Kidney (tissue), 22 donors: Measurements from ENCODE around the gene PRRG2. TPM values are rescaled to one million over a fixed set of nuclear protein-coding genes. Genes with fewer than 3 reads are reported as not detected.
A peak's percentile ranks its signal among the peaks of the same experiment; 100 is the strongest.

Source experiments
- DNase-seq, 5 donors: peaks; one replicate each; pipeline ENCODE4 v3.0.0-alpha.2; 2013 to 2020
- FAIRE-seq: peaks from 2 replicates; lab custom pipeline; 2012; peaks lifted over from hg19 to GRCh38; lab: Jason Lieb, UNC
- H3K27ac ChIP-seq, 2 donors: one replicate each; pipeline ENCODE4 v1.7.0; 2013; ENCODE audit warnings: low read depth in 2 of 2, low read length in 2 of 2, inconsistent platforms in 1 of 2
- H3K27me3 ChIP-seq: one replicate; pipeline ENCODE4 v1.7.1; 2013; ENCODE audit warnings: low read length, inconsistent platforms; ENCODE audit not compliant: control insufficient read depth, insufficient read depth
- H3K36me3 ChIP-seq, 3 donors: one replicate each; pipeline versions ENCODE4 v1.7.0 to v1.7.1; 2013; ENCODE audit warnings: low read length in 3 of 3, control low read depth in 1 of 3, inconsistent platforms in 1 of 3; ENCODE audit not compliant: insufficient read depth in 3 of 3, control insufficient read depth in 2 of 3
- H3K4me1 ChIP-seq, 3 donors: one replicate each; pipeline versions ENCODE4 v1.7.0 to v1.7.1; 2013; ENCODE audit warnings: low read length in 3 of 3, inconsistent platforms in 1 of 3, low read depth in 1 of 3; ENCODE audit not compliant: control insufficient read depth in 2 of 3, insufficient read depth in 2 of 3
- H3K4me3 ChIP-seq, 3 donors: one replicate each; pipeline versions ENCODE4 v1.7.0 to v1.8.1; 2013; ENCODE audit warnings: low read length in 3 of 3, control low read depth in 1 of 3, inconsistent platforms in 1 of 3
- H3K9ac ChIP-seq, 3 donors: one replicate each; pipeline versions ENCODE4 v1.7.0 to v1.7.1; 2013; ENCODE audit warnings: low read length in 3 of 3, control low read depth in 1 of 3, inconsistent platforms in 1 of 3
- H3K9me3 ChIP-seq, 3 donors: one replicate each; pipeline versions ENCODE4 v1.7.0 to v1.7.1; 2013; ENCODE audit warnings: low read length in 3 of 3, control low read depth in 1 of 3, inconsistent platforms in 1 of 3; ENCODE audit not compliant: control insufficient read depth in 2 of 3, insufficient read depth in 1 of 3
- CTCF ChIP-seq: IDR thresholded peaks from 3 replicates; pipeline ENCODE4 v1.5.1; 2012; ENCODE audit warnings: mild to moderate bottlenecking, moderate library complexity, borderline replicate concordance; ENCODE audit not compliant: insufficient read depth; ENCODE audit errors: extremely low read depth
- intact Hi-C: fragments of 100-400 bp; cut with DNase I; formaldehyde crosslinking; loops from one replicate; pipeline ENCODE4 v1.11.1; 2022
- long read RNA-seq, 10 donors: library from polyadenylated mRNA in 1 of 10; unstranded in 1 of 10; transcript quantifications; one replicate each; pipeline ENCODE4 v2.0.0 and lab custom pipeline, GENCODE V29; 2021 to 2026
- polyA plus RNA-seq: library from polyadenylated mRNA; stranded (reverse); fragments of 350-450 nt; fragmentation: Illumina TruSeq; extraction: RNeasy Lipid Tissue Mini Kit (QIAGEN cat#74804); gene quantifications from one replicate; pipeline ENCODE4 v1.2.3, GENCODE V29; 2014; ENCODE audit warnings: low read depth, low replicate concordance; ENCODE audit not compliant: insufficient read depth
- total RNA-seq: library from RNA; stranded (reverse); fragmentation: NEBNext Ultra II Directional; extraction: Animal tissue kit (Norgen Biotek cat#: 25700); gene quantifications from one replicate; pipeline ENCODE4 v1.2.1, GENCODE V29; 2021
- donor health status: control.
- donor health status: control.
- donor health status: control.
- donor health status: control.
- donor health status: control.
- donor health status: DM: yes; HTN: yes; CAD: no.
- donor health status: Normal renal cell carcinoma (clear cell type).

PRRG2 gene
- total RNA-seq (14.9 TPM), polyA plus RNA-seq (17.6 TPM)
- long read RNA-seq, donor 1, result 0 reads
- long read RNA-seq, donor 2, transcript PRRG2-201 (7 exons, 1,404 nt), result major isoform, 5 of 5 reads
- long read RNA-seq, donor 2, partial matches to known transcripts, result 0 of 5 reads
- long read RNA-seq, donor 2, other reads (novel, unspliced or antisense), result 0 of 5 reads
- long read RNA-seq, donor 3, partial matches to known transcripts, result 0 of 2 reads
- long read RNA-seq, donor 3, other reads (novel, unspliced or antisense), result 0 of 2 reads
- long read RNA-seq, donor 4, result 0 reads
- long read RNA-seq, donor 5, result 0 reads
- long read RNA-seq, donor 6, partial matches to known transcripts, result 0 of 2 reads
- long read RNA-seq, donor 6, other reads (novel, unspliced or antisense), result 0 of 2 reads
- long read RNA-seq, donor 7, partial matches to known transcripts, result 2 of 5 reads
- long read RNA-seq, donor 7, other reads (novel, unspliced or antisense), result 2 of 5 reads
- long read RNA-seq, donor 8, partial matches to known transcripts, result 0 of 3 reads
- long read RNA-seq, donor 8, other reads (novel, unspliced or antisense), result 0 of 3 reads
- long read RNA-seq, donor 9, partial matches to known transcripts, result 0 of 3 reads
- long read RNA-seq, donor 9, other reads (novel, unspliced or antisense), result 0 of 3 reads
- long read RNA-seq, donor 10, result 0 reads

- Histone ChIP-seq H3K9ac (peak within 1 kb of the TSS; percentile 54 to 98 (median 62)), H3K4me3 (peak within 1 kb of the TSS; percentile 74 to 97 (median 77)), H3K4me1 (peaks cover 0 to 5% (median 4%) of the 10 kb centered on the region in 3 donors), H3K36me3 (no peaks in the 10 kb centered on the region), H3K9me3 (no peaks in the 10 kb centered on the region), H3K27me3 (no peaks in the 10 kb centered on the region), H3K27ac (peak within 1 kb of the TSS; percentile 13 to 60)
- DNase-seq (peak in 3 of 5 donors; percentile 36 to 79 (median 66)), FAIRE-seq (no peak)
- intact Hi-C loops, result no loop called here
- no peak for TF ChIP-seq CTCF
Observed at GRCh38 chr19:49581007-49581508, at the start of gene PRRG2. PRRG2 (plus strand) TSS chr19:49581316; CDS start chr19:49583220, 1,904 bp downstream.

DNA sequence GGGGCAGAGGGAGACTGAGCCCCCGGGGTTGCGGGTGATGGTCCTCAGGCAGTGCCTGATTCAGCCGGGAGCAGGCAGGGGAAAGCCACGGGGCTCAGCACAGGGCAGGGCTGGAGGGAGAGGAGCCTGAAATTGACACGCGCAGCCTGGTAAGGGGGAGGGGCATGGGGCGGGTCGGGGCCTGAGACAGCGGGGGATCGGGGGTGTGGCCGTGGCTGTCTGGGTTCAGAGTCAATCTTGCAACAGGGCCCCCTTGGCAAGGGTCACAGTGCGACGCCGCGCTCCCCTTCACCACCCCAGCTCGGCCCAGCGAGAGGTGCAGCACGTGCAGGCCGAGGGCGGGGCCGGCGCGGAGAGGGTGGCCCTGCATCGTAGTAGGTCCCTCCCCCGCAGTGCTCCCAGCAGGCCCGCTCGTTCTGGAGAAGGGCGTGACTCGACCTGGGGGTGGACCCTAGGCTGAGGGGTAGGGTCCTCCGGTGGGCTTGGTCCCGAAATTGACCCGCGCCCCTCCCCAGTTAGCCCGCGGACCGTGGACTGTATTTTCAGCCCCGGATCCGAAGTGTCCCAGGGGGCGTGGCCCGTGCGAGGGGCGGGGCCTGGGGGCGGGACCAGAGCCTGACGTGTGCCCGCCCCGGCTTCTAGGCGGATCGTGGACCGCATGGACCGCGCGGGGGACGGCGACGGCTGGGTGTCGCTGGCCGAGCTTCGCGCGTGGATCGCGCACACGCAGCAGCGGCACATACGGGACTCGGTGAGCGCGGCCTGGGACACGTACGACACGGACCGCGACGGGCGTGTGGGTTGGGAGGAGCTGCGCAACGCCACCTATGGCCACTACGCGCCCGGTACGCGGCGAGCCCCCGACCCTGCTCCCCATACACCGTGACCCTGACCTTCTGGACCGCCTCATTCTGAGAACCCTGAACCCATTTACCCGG lies 47.3 kb upstream of the PRRG2 start:
- peak; percentile 81 to 91 (median 86) for DNase-seq
- no peak overlapping the region for H3K27ac ChIP-seq

More for the DNA sequence above, 47.3 kb upstream of the PRRG2 start:
- H3K4me3 ChIP-seq, result peak overlapping the region; percentile 42 to 59 (median 46)
- H3K36me3 ChIP-seq, result peaks cover 0 to 4% (median 2%) of the 10 kb centered on the region in 3 donors
- TF ChIP-seq CTCF, result no peak
- intact Hi-C loops, result no loop called here
- H3K27me3 ChIP-seq, result no peaks in the 10 kb centered on the region
- peak overlapping the region in 1 of 3 donors; percentile 19 for H3K9ac ChIP-seq
- no peak for FAIRE-seq
- peaks cover 0 to 5% (median 0%) of the 10 kb centered on the region in 3 donors for H3K4me1 ChIP-seq
- no peaks in the 10 kb centered on the region for H3K9me3 ChIP-seq
